HG02840 (cell line): ENCODE results near the gene CSTF1.

Experiments
- ATAC-seq: cut with Tn5 transposase; IDR thresholded peaks from one replicate; pipeline ENCODE4 v1.9.1; 2021; ENCODE audit warnings: mild to moderate bottlenecking, moderate library complexity, moderate number of reproducible peaks; ENCODE audit not compliant: unreplicated experiment, low FRiP score

The CSTF1 gene

DNA sequence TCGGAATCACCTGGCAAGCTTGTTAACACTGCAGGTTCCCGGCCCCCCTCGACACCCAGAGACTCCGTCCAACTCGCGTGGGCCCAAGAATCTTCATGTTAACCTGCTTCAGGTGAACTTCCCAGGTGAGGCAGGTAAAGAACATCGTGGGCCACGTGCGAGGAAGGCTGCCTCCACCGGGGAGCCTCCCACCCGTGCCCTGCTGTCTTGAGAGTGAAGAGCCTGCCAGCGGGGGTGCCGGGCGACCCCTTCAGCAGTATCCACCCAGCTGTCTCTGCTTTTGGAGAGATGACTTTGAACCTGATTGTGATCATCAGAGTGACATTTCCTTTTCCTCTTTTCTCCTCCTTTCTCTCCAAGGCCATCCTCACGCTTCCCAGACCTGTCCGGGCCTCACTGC is 53.1 kb downstream of the CSTF1 start:
- no peak for ATAC-seq

DNA sequence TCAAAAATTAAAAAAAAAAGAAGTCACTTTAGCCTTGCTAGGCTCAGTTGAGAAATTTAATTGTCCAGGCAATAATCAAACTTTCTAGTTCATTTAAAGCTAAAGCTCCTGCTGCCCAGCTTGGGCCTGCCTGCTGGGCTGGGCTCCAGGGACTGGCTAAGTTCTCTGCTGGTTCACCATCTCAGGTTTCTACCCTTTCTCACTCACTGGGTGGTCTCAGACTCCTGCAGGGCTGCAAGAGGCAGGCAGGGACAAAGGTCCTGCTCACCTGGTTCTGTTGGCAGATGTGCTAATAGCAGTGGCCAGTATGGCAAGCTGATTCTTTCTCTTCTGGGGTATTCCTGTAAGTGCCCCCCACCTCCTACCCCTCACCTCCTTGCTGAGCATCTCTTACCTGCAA is 54.8 kb downstream of the CSTF1 start:
- no peak for ATAC-seq

- no peak for ATAC-seq
Measured at GRCh38 chr20:56449459-56449858, 57.0 kb downstream of the CSTF1 start.

DNA sequence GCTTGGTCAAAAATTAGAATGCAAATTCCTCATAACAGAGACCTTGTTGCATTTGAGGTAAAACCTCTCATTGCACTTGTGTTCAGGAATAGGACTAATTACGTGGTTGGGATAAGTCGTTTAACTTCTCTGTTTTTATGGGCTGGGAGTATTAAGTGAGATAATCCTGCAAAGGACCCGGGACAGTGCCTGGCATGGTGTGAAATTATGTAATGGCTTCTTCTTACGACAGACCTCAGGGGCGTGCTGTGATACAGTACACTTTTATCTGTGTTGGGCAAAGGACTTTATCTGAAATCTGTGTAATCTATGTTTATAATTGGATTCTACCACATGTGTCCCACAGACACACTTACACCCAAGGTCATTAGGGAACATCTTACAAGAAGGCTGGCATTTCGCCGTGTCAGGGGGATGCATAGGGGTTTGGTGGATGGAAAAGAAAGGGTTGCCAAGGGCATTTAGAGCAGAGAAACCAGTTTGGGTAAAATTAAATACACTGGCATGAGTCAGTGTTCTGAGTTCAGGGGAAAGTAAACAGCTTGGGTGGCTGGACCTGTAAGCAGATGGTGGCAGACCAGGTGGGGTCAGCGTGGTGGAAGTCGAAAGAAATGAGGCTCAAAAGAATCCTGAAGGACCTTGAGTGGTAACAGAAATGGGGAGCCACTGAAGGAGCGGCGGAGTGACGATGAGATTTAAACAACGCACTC is 58.8 kb downstream of the CSTF1 start:
- ATAC-seq = no peak

DNA sequence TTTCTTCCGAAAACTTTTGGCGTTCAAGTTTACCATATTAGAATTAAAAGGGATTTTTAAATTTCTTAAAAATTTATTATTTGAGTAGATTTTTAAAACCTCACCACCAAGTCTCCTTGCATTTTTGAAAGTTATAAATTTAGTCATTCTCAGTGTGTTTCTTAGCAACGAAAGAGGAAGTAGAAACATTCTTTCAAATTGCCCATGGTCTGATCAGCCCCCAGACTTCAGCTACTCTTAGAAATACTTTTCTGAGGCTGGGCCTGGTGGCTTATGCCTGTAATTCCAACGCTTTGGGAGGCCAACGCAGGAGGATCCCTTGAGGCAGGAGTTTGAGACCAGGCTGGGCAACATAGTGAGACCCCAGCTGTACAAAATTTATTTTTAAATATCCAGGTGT is 60.9 kb downstream of the CSTF1 start:
- peak; percentile 50 for ATAC-seq

DNA sequence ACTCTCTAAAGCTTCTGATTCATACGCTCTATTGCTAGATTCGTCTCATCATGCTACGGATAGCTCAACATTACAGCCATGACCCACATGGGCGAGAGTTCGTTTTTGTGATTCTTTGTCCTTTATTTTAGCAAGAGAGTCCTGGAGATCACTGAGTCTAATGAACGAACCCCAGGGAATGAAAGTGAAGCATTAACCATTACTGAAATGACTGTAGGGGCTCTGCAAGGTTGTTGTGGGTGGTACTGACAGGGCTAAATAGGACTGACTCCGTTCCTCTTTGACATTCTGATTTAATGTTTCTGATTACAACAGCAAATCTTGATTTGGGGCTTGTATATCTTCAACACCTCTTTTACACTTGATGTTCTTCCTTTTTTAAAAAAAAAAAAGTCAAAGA is 62.3 kb downstream of the CSTF1 start:
- peak; percentile 90 for ATAC-seq
